ENCODE results near the gene HEATR3. TPM values are rescaled to one million over a fixed set of nuclear protein-coding genes. Genes with fewer than 3 reads are reported as not detected.

Gene HEATR3
- total RNA-seq, 1 experiment from 2014 or later: 28.0 TPM

GRCh38 chr16:50068550-50068949 lies 2.8 kb downstream of the HEATR3 start:
- peaks cover 19% of the 10 kb centered on the region for H3K4me1 Mint-ChIP-seq
- no peak overlapping the region for H3K4me3 Mint-ChIP-seq
- ChIA-PET POLR2A (no interaction called here), CTCF (interaction anchor here (3.6 to 3.8 kb wide), 2 partner anchors 43 to 142 kb away, joined by 45 to 50 read pairs; partner anchors contain the start of gene CNEP1R1)
- H3K9me3 Mint-ChIP-seq: no peaks in the 10 kb centered on the region
- H3K36me3 Mint-ChIP-seq: peaks cover 19% of the 10 kb centered on the region
- H3K27ac Mint-ChIP-seq: no peak overlapping the region
- ATAC-seq: no peak
- no peak for DNase-seq (ENCODE audit: low spot score)
- no peaks in the 10 kb centered on the region; the same call in 1 of the 2 replicates for H3K27me3 Mint-ChIP-seq (ENCODE audit: low read depth)
- no peak for TF ChIP-seq ZNF263 (CRISPR knock-in tag; IDR thresholded peaks at IDR 0.05; ENCODE audit: low read depth)
- TF ChIP-seq ZNF532 (CRISPR knock-in tag; IDR thresholded peaks at IDR 0.05; ENCODE audit: borderline replicate concordance): no peak
- no peak for TF ChIP-seq CREB1 (CRISPR knock-in tag; IDR thresholded peaks at IDR 0.05)
- TF ChIP-seq ZSCAN18 (CRISPR knock-in tag; IDR thresholded peaks at IDR 0.05): no peak

DNA sequence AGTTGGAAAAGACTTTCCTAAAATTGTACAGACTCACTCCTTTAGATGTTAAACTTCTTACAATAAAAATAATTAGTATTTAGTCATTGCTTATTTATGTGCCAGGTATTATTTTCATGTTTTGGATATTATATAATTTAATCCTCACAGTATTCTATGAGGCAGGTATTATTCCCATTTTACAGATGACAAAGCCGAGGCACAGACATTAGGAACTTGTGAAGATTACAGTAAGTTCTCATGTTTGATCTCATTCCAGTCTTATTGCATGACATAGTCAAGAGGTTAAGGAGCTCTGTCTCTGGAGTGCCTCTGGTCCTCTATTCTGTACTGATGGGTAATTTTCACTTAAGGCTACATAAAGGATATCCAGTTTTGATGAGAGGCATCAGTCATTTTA lies 3.3 kb downstream of the HEATR3 start:
- H3K27me3 Mint-ChIP-seq (ENCODE audit: low read depth): no peaks in the 10 kb centered on the region; the same call in 1 of the 2 replicates
- TF ChIP-seq, protein P1, sequence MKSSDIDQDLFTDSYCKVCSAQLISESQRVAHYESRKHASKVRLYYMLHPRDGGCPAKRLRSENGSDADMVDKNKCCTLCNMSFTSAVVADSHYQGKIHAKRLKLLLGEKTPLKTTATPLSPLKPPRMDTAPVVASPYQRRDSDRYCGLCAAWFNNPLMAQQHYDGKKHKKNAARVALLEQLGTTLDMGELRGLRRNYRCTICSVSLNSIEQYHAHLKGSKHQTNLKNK (CRISPR knock-in tag; IDR thresholded peaks at IDR 0.05): no peak
- TF ChIP-seq TEAD4 (CRISPR knock-in tag; IDR thresholded peaks at IDR 0.05) (no peak), CREM (CRISPR knock-in tag; IDR thresholded peaks at IDR 0.05) (no peak), MYBL2 (CRISPR knock-in tag; IDR thresholded peaks at IDR 0.05) (no peak), CBFB (CRISPR knock-in tag; IDR thresholded peaks at IDR 0.05; ENCODE audit: low read depth) (no peak), TP53 (CRISPR knock-in tag; IDR thresholded peaks at IDR 0.05) (no peak), ZNF512 (CRISPR knock-in tag; IDR thresholded peaks at IDR 0.05; ENCODE audit: borderline replicate concordance) (no peak), TCF7 (CRISPR knock-in tag; IDR thresholded peaks at IDR 0.05; ENCODE audit: low read depth) (no peak), FOXK1 (CRISPR knock-in tag; IDR thresholded peaks at IDR 0.05) (no peak), ZNF219 (CRISPR knock-in tag; IDR thresholded peaks at IDR 0.05; ENCODE audit: borderline replicate concordance) (no peak), PRRX2 (CRISPR knock-in tag; IDR thresholded peaks at IDR 0.05) (no peak), ATF3 (CRISPR knock-in tag; conservative IDR thresholded peaks at IDR 0.05) (no peak), PRDM15 (CRISPR knock-in tag; IDR thresholded peaks at IDR 0.05) (no peak), GRHL2 (CRISPR knock-in tag; IDR thresholded peaks at IDR 0.05; ENCODE audit: insufficient replicate concordance, severe bottlenecking) (no peak), TEAD1 (CRISPR knock-in tag; IDR thresholded peaks at IDR 0.05) (no peak)
- TF ChIP-seq, protein P2, sequence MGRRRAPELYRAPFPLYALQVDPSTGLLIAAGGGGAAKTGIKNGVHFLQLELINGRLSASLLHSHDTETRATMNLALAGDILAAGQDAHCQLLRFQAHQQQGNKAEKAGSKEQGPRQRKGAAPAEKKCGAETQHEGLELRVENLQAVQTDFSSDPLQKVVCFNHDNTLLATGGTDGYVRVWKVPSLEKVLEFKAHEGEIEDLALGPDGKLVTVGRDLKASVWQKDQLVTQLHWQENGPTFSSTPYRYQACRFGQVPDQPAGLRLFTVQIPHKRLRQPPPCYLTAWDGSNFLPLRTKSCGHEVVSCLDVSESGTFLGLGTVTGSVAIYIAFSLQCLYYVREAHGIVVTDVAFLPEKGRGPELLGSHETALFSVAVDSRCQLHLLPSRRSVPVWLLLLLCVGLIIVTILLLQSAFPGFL (CRISPR knock-in tag; IDR thresholded peaks at IDR 0.05; ENCODE audit: borderline replicate concordance): no peak
- H3K4me1 Mint-ChIP-seq: peaks cover 19% of the 10 kb centered on the region
- DNase-seq (ENCODE audit: low spot score): no peak
- H3K9me3 Mint-ChIP-seq: no peaks in the 10 kb centered on the region
- peaks cover 19% of the 10 kb centered on the region for H3K36me3 Mint-ChIP-seq
- no peak overlapping the region for H3K27ac Mint-ChIP-seq
- POLR2A ChIA-PET: no interaction called here
- no peak overlapping the region for H3K4me3 Mint-ChIP-seq
- CTCF ChIA-PET: interaction anchor here (3.8 kb wide), 1 partner anchor 141 kb away, joined by 50 read pairs; no protein-coding TSS in a partner anchor
- no peak for ATAC-seq
